HCT116 (cell line): ENCODE results near the gene ITGB6. TPM values are rescaled to one million over a fixed set of nuclear protein-coding genes. Genes with fewer than 3 reads are reported as not detected.

Experiments
- ATAC-seq: fragments of 200-7000 bp; cut with Tn5 transposase; 2 replicates; pipeline ENCODE4 v1.9.1; 2020; ENCODE audit warnings: mild to moderate bottlenecking, moderate library complexity
- BruUV-seq: library from RNA; stranded (reverse); fragments of 400-500 nt; replicated peaks from 2 replicates; lab custom pipeline; 2021; lab: Mats Ljungman, UMichigan
- CTCF ChIA-PET: fragments of 300-600 bp; sonication (Branson Sonifier 250); formaldehyde crosslinking; loops from one replicate; lab custom pipeline; 2021; ENCODE audit warnings: antibody characterized with exemption; lab: Charles Lee
- POLR2A ChIA-PET: fragments of 300-600, 350-600 bp; sonication (Branson Sonifier 250); formaldehyde crosslinking; loops from one replicate; lab custom pipeline; 2021; ENCODE audit warnings: antibody characterized with exemption; lab: Charles Lee
- RAD21 ChIA-PET, 2 experiments: fragments of 300-600 bp; sonication (Branson Sonifier 250); formaldehyde crosslinking; loops; one replicate each; lab custom pipeline; 2023; ENCODE audit warnings: low total read pairs in 2 of 2; ENCODE audit not compliant: uncharacterized antibody in 2 of 2, unreplicated experiment in 2 of 2, low non-redundant PET in 1 of 2; lab: Charles Lee
- DNase-seq: peaks from one replicate; pipeline ENCODE4 v3.0.0-alpha.2; 2010; ENCODE audit warnings: low read depth, low spot score
- H2AFZ ChIP-seq: fragments of 200-600 bp; shearing (Covaris generic), sonication (generic); 2 replicates; pipeline ENCODE4 v1.6.1; 2017; ENCODE audit warnings: low read depth, mixed run types, mixed read lengths, antibody characterized with exemption, low read length; ENCODE audit not compliant: poor library complexity, severe bottlenecking
- H3K27ac ChIP-seq: 2 replicates; pipeline ENCODE4 v1.5.1; 2012; ENCODE audit warnings: low read depth, low read length
- H3K27me3 ChIP-seq: fragments of 200-600 bp; sonication (generic); 2 replicates; pipeline ENCODE4 v1.6.1; 2016; ENCODE audit warnings: mixed run types, low read length, mixed read lengths; ENCODE audit not compliant: insufficient read depth
- H3K36me3 ChIP-seq, 2 experiments: fragments of 200-500 bp in 1 of 2; fragments of 200-600 bp in 1 of 2; sonication (Bioruptor generic) in 1 of 2; sonication (generic) in 1 of 2; 2 replicates each; pipeline versions ENCODE4 v1.5.1 to v1.6.1; 2014 to 2016; ENCODE audit warnings: low read length in 2 of 2, inconsistent platforms in 1 of 2, mixed read lengths in 1 of 2, mixed run types in 1 of 2; ENCODE audit not compliant: insufficient read depth in 2 of 2, control insufficient read depth in 1 of 2
- H3K4me1 ChIP-seq, 2 experiments: fragments of 200-600 bp in 1 of 2; sonication (generic) in 1 of 2; 2 replicates each; pipeline versions ENCODE4 v1.5.1 to v1.6.1; 2012 to 2017; ENCODE audit warnings: low read length in 2 of 2, inconsistent platforms in 1 of 2, mild to moderate bottlenecking in 1 of 2, mixed read lengths in 1 of 2, mixed run types in 1 of 2, moderate library complexity in 1 of 2; ENCODE audit not compliant: insufficient read depth in 2 of 2, control insufficient read depth in 1 of 2
- H3K4me2 ChIP-seq: fragments of 200-600 bp; sonication (generic); 2 replicates; pipeline ENCODE4 v1.6.1; 2017; ENCODE audit warnings: mixed run types, low read length, mixed read lengths
- H3K4me3 ChIP-seq, 2 experiments: fragments of 200-600 bp in 1 of 2; sonication (generic) in 1 of 2; replicated peaks in 1 of 2; 2 replicates each; pipeline ENCODE4 v1.5.1; 2011 to 2016; ENCODE audit warnings: low read length in 2 of 2, control low read depth in 1 of 2, low read depth in 1 of 2, mild to moderate bottlenecking in 1 of 2, mixed read lengths in 1 of 2, mixed run types in 1 of 2
- H3K79me2 ChIP-seq: fragments of 200-600 bp; sonication (generic); 2 replicates; pipeline ENCODE4 v1.6.1; 2017; ENCODE audit warnings: mild to moderate bottlenecking, mixed run types, low read length, moderate library complexity, mixed read lengths; ENCODE audit not compliant: insufficient read depth
- H3K9ac ChIP-seq: fragments of 200-600 bp; sonication (generic); 2 replicates; pipeline ENCODE4 v1.6.1; 2016; ENCODE audit warnings: low read length, mixed read lengths
- H3K9me2 ChIP-seq: fragments of 200-600 bp; sonication (generic), shearing (Covaris generic); 2 replicates; pipeline ENCODE4 v1.6.1; 2017; ENCODE audit warnings: mixed run types, mild to moderate bottlenecking, moderate library complexity; ENCODE audit not compliant: insufficient read depth
- H3K9me3 ChIP-seq, 2 experiments: fragments of 200-500 bp in 1 of 2; fragments of 200-600 bp in 1 of 2; sonication (Bioruptor generic) in 1 of 2; sonication (generic) in 1 of 2; 2 replicates each; pipeline ENCODE4 v1.6.1; 2014 to 2017; ENCODE audit warnings: low read length in 2 of 2, mixed read lengths in 2 of 2, inconsistent platforms in 1 of 2, low read depth in 1 of 2, mild to moderate bottlenecking in 1 of 2, mixed run types in 1 of 2, moderate library complexity in 1 of 2; ENCODE audit not compliant: control insufficient read depth in 1 of 2, insufficient read depth in 1 of 2
- H4K20me1 ChIP-seq: fragments of 200-600 bp; sonication (generic), shearing (Covaris generic); 2 replicates; pipeline ENCODE4 v1.6.1; 2017; ENCODE audit warnings: mixed run types, mild to moderate bottlenecking, moderate library complexity; ENCODE audit not compliant: insufficient read depth
- CBX3 ChIP-seq: IDR thresholded peaks from 2 replicates; pipeline ENCODE4 v1.6.1; 2012; ENCODE audit warnings: low read depth
- EGR1 ChIP-seq: IDR thresholded peaks from 2 replicates; pipeline ENCODE4 v1.6.1; 2012; ENCODE audit warnings: low read depth
- JUND ChIP-seq: IDR thresholded peaks from 2 replicates; pipeline ENCODE4 v1.6.1; 2012
- POLR2AphosphoS5 ChIP-seq: IDR thresholded peaks from 2 replicates; pipeline ENCODE4 v1.6.1; 2011; ENCODE audit warnings: mild to moderate bottlenecking, low read depth, low read length, moderate library complexity
- RAD21 ChIP-seq: IDR thresholded peaks from 2 replicates; pipeline ENCODE4 v1.6.1; 2012; ENCODE audit warnings: low read depth, mild to moderate bottlenecking
- SIN3A ChIP-seq: IDR thresholded peaks from 2 replicates; pipeline ENCODE4 v1.6.1; 2012; ENCODE audit warnings: low read depth
- YY1 ChIP-seq: IDR thresholded peaks from 2 replicates; pipeline ENCODE4 v1.6.1; 2011; ENCODE audit warnings: low read length, low read depth, moderate library complexity, mild to moderate bottlenecking; ENCODE audit not compliant: insufficient replicate concordance; ENCODE audit errors: extremely low read depth
- ZFX ChIP-seq: fragments of 450-650 bp; IDR thresholded peaks from 2 replicates; pipeline ENCODE4 v1.6.1; 2017
- intact Hi-C: fragments of 100-400 bp; cut with micrococcal nuclease; formaldehyde crosslinking; loops from 2 replicates; pipeline ENCODE4 v1.10.0; 2022
- total RNA-seq: library from RNA; stranded (reverse); gene quantifications from one replicate; pipeline ENCODE4 v1.2.1, GENCODE V29; 2021; ENCODE audit not compliant: unreplicated experiment
- TF ChIP-seq, protein P1 (sequence below): IDR thresholded peaks from 2 replicates; pipeline ENCODE4 v1.6.1; 2011; ENCODE audit warnings: mild to moderate bottlenecking, low read length, moderate library complexity; ENCODE audit not compliant: insufficient replicate concordance; ENCODE audit errors: extremely low read depth
- TF ChIP-seq, protein P2 (sequence below): IDR thresholded peaks from 2 replicates; pipeline ENCODE4 v1.6.1; 2012

ITGB6 gene
- total RNA-seq, 1 experiment from 2014 or later, result 0.12 TPM

DNA sequence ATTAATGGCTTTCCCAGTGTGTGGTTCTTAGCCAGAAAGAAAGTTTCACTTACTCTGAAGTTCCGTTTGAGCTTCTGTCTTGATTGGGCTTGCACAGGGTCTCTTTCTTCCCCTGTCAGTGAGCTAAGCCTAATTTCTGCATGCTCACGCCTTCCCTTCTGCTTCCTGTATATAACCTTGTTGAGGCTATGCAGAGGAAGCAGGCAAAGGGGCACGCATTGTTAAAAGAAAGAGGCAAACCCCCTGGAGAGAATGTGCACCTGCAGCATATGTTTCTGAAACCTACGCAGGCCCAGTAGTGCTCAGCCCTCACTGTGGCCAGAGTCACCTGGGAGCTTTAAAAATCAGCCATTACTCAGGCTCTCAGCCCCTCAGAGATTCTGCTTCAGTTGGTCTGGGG, 123.2 kb downstream of the ITGB6 start:
- ATAC-seq, result no peak
- H3K27me3 ChIP-seq, result no peaks in the 10 kb centered on the region
- no peaks in the 10 kb centered on the region for H3K9me2 ChIP-seq
- BruUV-seq, result no TSS peak
- no peaks in the 10 kb centered on the region for H3K79me2 ChIP-seq
- ChIA-PET CTCF (interaction anchor here (1.5 kb wide), 1 partner anchor 33 kb away, joined by 4 read pairs; no protein-coding TSS in a partner anchor), POLR2A (no interaction called here)
- H3K4me1 ChIP-seq, result no peaks in the 10 kb centered on the region
- DNase-seq, result no peak
- H3K27ac ChIP-seq, result no peak overlapping the region
- no peak overlapping the region for H3K9ac ChIP-seq
- no peak for TF ChIP-seq ZFX
- no peak for TF ChIP-seq POLR2AphosphoS5
- TF ChIP-seq RAD21, result no peak
- no peak for TF ChIP-seq JUND
- TF ChIP-seq, protein P1, sequence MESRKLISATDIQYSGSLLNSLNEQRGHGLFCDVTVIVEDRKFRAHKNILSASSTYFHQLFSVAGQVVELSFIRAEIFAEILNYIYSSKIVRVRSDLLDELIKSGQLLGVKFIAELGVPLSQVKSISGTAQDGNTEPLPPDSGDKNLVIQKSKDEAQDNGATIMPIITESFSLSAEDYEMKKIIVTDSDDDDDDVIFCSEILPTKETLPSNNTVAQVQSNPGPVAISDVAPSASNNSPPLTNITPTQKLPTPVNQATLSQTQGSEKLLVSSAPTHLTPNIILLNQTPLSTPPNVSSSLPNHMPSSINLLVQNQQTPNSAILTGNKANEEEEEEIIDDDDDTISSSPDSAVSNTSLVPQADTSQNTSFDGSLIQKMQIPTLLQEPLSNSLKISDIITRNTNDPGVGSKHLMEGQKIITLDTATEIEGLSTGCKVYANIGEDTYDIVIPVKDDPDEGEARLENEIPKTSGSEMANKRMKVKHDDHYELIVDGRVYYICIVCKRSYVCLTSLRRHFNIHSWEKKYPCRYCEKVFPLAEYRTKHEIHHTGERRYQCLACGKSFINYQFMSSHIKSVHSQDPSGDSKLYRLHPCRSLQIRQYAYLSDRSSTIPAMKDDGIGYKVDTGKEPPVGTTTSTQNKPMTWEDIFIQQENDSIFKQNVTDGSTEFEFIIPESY, result no peak
- TF ChIP-seq, protein P2, sequence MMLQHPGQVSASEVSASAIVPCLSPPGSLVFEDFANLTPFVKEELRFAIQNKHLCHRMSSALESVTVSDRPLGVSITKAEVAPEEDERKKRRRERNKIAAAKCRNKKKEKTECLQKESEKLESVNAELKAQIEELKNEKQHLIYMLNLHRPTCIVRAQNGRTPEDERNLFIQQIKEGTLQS, result no peak
- TF ChIP-seq SIN3A, result no peak
- TF ChIP-seq YY1, result no peak
- TF ChIP-seq CBX3, result no peak
- TF ChIP-seq EGR1, result no peak
- TF ChIP-seq, all 23 proteins: peak for 0
- intact Hi-C loops, result no loop called here
- Histone ChIP-seq H3K4me2 (no peak overlapping the region), H3K4me3 (no peak overlapping the region), H3K9me3 (no peaks in the 10 kb centered on the region), H4K20me1 (no peaks in the 10 kb centered on the region), H3K36me3 (no peaks in the 10 kb centered on the region), H2AFZ (no peak overlapping the region)
- RAD21 ChIA-PET, result no interaction called here
